OCI-LY3 (cell line): ENCODE results near the gene MIAT.

ENCODE experiments used
- H2AFZ ChIP-seq: fragments of 200-600, 300-600 bp; shearing (Covaris generic); 2 replicates; pipeline ENCODE4 v1.6.0; 2014; ENCODE audit warnings: antibody characterized with exemption, low read depth, low read length
- H3K27ac ChIP-seq: fragments of 200-600, 300-600 bp; sonication (generic); 2 replicates; pipeline ENCODE4 v1.5.1; 2014; ENCODE audit warnings: mild to moderate bottlenecking, low read length, moderate library complexity, mixed read lengths
- H3K27me3 ChIP-seq: fragments of 200-600, 300-600 bp; sonication (generic); 2 replicates; pipeline ENCODE4 v1.6.1; 2014; ENCODE audit warnings: low read depth, low read length, mixed read lengths
- H3K36me3 ChIP-seq: fragments of 200-600, 300-600 bp; sonication (generic); replicated peaks from 2 replicates; pipeline ENCODE3; 2014; ENCODE audit warnings: low read depth, low read length, mixed read lengths
- H3K4me1 ChIP-seq: fragments of 300-600, 200-600 bp; sonication (generic); 2 replicates; pipeline ENCODE4 v1.6.1; 2014; ENCODE audit warnings: low read length, mixed read lengths
- H3K4me2 ChIP-seq: fragments of 200-600, 300-600 bp; sonication (generic); 2 replicates; pipeline ENCODE4 v1.6.1; 2014; ENCODE audit warnings: low read length, mixed read lengths
- H3K4me3 ChIP-seq: fragments of 300-600, 200-600 bp; sonication (generic); 2 replicates; pipeline ENCODE4 v1.5.1; 2014; ENCODE audit warnings: antibody characterized with exemption, mild to moderate bottlenecking, low read length, moderate library complexity
- H3K79me2 ChIP-seq: fragments of 300-600, 200-600 bp; shearing (Covaris generic); 2 replicates; pipeline ENCODE4 v1.6.1; 2014; ENCODE audit warnings: mild to moderate bottlenecking, low read length, mixed read lengths
- H3K9ac ChIP-seq: fragments of 300-600, 200-600 bp; shearing (Covaris generic); 2 replicates; pipeline ENCODE4 v1.6.0; 2014; ENCODE audit warnings: mild to moderate bottlenecking, low read length, moderate library complexity
- H3K9me3 ChIP-seq: fragments of 200-600, 300-600 bp; shearing (Covaris generic); 2 replicates; pipeline ENCODE4 v1.6.1; 2014; ENCODE audit warnings: low read length, mixed read lengths; ENCODE audit not compliant: insufficient read depth
- H4K20me1 ChIP-seq: fragments of 200-600, 300-600 bp; sonication (generic); 2 replicates; pipeline ENCODE4 v1.6.1; 2016; ENCODE audit warnings: low read length, mixed read lengths; ENCODE audit not compliant: insufficient read depth
- EZH2phosphoT487 ChIP-seq: fragments of 200-600 bp; shearing (Covaris generic); IDR thresholded peaks from 2 replicates; pipeline ENCODE4 v1.6.1; 2018; ENCODE audit warnings: antibody characterized with exemption, mixed run types, low read depth
- TF ChIP-seq, protein P1 (sequence below): fragments of 200-600, 300-600 bp; sonication (generic); IDR thresholded peaks from 2 replicates; pipeline ENCODE4 v1.5.1; 2014; ENCODE audit warnings: antibody characterized with exemption, low read length, low read depth

Gene MIAT

DNA sequence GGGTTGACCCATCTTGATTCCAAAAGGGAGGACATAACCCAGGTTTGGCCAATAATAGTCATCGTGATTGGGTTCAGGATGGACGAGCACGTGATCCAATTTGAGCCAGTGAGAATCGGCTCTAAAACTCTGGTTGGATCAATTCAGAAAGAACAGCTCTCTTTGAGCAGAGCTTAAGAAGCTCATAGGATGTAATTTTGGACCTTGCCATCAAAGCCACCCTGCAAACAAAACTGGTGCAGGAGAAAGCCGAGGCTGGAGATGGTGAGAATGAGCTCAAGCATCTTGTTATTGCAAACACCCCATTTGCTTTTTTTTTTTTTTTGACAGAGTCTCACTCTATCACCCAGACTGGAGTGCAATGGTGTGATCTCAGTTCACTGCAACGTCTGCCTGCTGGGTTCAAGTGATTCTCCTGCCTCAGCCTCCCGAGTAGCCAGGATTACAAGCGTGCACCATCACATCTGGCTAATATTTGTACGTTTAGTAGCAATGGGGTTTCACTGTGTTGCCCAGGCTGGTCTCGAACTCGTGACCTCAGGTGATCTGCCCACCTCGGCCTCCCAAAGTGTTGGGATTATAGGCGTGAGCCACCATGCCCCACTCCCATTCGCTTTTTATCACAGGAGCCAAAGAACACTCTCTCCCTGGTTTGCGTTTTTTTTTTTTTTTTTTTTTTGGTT lies 13.8 kb upstream of the MIAT start:
- Histone ChIP-seq H3K4me1 (peaks cover 15% of the 10 kb centered on the region), H4K20me1 (no peaks in the 10 kb centered on the region), H3K4me3 (no peak overlapping the region), H3K4me2 (no peak overlapping the region), H3K79me2 (no peaks in the 10 kb centered on the region), H3K36me3 (no peaks in the 10 kb centered on the region), H3K27me3 (peaks cover 32% of the 10 kb centered on the region), H3K9me3 (no peaks in the 10 kb centered on the region), H2AFZ (peak overlapping the region; percentile 95; the same call in 1 of the 2 replicates), H3K9ac (no peak overlapping the region), H3K27ac (no peak overlapping the region)
- TF ChIP-seq, protein P1, sequence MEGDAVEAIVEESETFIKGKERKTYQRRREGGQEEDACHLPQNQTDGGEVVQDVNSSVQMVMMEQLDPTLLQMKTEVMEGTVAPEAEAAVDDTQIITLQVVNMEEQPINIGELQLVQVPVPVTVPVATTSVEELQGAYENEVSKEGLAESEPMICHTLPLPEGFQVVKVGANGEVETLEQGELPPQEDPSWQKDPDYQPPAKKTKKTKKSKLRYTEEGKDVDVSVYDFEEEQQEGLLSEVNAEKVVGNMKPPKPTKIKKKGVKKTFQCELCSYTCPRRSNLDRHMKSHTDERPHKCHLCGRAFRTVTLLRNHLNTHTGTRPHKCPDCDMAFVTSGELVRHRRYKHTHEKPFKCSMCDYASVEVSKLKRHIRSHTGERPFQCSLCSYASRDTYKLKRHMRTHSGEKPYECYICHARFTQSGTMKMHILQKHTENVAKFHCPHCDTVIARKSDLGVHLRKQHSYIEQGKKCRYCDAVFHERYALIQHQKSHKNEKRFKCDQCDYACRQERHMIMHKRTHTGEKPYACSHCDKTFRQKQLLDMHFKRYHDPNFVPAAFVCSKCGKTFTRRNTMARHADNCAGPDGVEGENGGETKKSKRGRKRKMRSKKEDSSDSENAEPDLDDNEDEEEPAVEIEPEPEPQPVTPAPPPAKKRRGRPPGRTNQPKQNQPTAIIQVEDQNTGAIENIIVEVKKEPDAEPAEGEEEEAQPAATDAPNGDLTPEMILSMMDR: no peak

DNA sequence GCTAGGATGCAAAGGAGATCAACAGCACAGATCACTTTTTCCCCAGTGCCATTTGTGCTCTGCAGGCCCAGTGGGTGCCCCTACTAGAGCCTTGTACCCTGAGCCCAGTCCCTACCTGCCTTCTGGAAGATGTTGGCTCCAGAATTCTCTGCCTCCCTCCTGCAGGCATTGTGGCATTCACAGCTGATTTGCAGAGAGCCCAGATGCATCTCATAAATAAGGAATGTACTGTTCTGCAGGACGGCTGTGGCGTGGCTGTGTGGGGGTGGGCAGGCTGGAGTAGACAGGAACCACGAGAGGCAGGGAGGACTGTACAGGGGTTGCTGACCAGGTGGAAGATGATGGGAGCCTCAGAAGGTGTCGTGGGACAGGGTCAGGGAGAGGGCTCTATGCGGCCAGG lies 11.2 kb upstream of the MIAT start:
- no peaks in the 10 kb centered on the region for H4K20me1 ChIP-seq
- peaks cover 39% of the 10 kb centered on the region for H3K27me3 ChIP-seq
- H3K36me3 ChIP-seq: no peaks in the 10 kb centered on the region
- no peak overlapping the region for H3K9ac ChIP-seq
- H3K4me2 ChIP-seq: no peak overlapping the region
- H3K9me3 ChIP-seq: no peaks in the 10 kb centered on the region
- H3K79me2 ChIP-seq: no peaks in the 10 kb centered on the region
- TF ChIP-seq EZH2phosphoT487: no peak
- TF ChIP-seq, protein P1: no peak
- H3K4me1 ChIP-seq: peaks cover 15% of the 10 kb centered on the region
- no peak overlapping the region for H3K27ac ChIP-seq
- H3K4me3 ChIP-seq: no peak overlapping the region
- no peak overlapping the region for H2AFZ ChIP-seq

DNA sequence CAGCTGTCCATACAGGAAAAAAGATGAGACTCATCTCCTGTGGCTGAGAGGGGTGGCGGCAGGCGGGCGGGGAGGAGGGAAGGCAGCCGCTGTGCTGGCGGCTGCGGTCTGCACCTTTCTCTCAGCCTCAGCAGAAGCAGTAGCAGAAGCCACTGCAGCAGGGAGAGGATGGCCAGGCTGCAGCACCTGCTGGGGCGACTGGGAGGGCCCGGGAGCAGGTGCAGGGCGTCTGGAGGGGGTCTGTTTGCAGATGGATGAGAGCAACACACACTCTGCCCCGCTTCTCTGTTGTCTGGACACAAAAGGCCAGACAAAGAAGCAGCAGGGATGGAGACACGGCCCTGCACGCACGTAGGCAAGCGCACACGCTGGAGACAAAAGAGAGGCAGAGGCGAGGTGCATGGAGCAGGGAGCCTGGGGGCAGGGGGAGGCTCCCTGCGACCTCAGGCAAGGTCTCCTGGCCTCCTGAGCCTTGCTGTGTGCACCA lies 9.3 kb upstream of the MIAT start:
- no peaks in the 10 kb centered on the region for H3K79me2 ChIP-seq
- no peak overlapping the region for H3K4me3 ChIP-seq
- H3K4me1 ChIP-seq: peaks cover 7% of the 10 kb centered on the region
- no peak overlapping the region for H3K4me2 ChIP-seq
- peaks cover 54% of the 10 kb centered on the region for H3K27me3 ChIP-seq
- H2AFZ ChIP-seq: no peak overlapping the region
- H3K9ac ChIP-seq: no peak overlapping the region
- no peaks in the 10 kb centered on the region for H3K36me3 ChIP-seq
- H3K9me3 ChIP-seq: no peaks in the 10 kb centered on the region
- no peaks in the 10 kb centered on the region for H4K20me1 ChIP-seq
- H3K27ac ChIP-seq: no peak overlapping the region
- TF ChIP-seq, protein P1: no peak
- TF ChIP-seq EZH2phosphoT487: no peak

DNA sequence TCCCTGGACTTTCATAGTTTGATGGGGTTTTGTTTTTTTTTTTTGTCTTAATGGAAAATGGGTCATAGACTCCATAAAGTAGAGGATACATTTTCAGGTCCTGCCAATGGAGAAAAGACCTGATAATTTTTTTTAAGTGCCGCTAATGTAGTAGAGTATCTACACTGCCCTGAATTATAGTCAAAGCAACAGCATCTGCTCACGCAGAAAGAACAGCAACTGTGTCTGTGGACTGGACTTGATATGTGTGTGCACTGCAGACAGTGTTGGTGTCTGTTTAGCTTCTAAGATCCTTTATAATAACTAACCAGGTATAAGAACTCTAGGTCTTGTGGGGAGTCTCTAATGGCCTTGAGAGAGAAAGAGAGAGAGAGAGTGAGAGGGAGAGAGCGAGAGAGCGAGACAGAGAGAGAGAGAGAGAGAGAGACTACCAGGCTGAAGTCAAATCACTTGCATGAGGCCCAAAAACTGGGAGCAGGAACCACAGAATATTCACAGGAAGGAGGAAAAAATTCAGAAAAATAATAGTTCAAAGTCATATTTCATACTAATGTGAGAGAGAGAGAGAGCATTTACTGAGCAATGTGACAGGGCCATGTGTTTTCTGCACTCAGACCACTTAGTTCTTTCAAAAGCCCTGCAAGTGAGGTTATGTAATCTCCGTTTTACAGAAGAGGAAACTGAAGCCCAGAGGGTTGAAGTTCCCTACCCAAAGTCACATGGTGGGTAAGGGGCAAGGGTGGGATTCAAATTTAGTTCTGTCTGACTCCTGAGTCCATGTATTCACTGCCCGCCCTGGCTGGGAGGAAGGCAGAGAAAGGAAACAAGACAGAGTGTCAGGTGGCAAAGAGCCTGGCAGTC lies 8.6 kb upstream of the MIAT start:
- H3K4me1 ChIP-seq: 0 out of 2 replicates have a peak, but pooled peaks cover 3% of the 10 kb centered on the region
- TF ChIP-seq, protein P1: no peak
- H3K79me2 ChIP-seq: no peaks in the 10 kb centered on the region
- H2AFZ ChIP-seq: no peak overlapping the region
- H3K9ac ChIP-seq: no peak overlapping the region
- no peak overlapping the region for H3K4me2 ChIP-seq
- H3K36me3 ChIP-seq: no peaks in the 10 kb centered on the region
- H4K20me1 ChIP-seq: no peaks in the 10 kb centered on the region
- H3K27ac ChIP-seq: no peak overlapping the region
- no peaks in the 10 kb centered on the region for H3K9me3 ChIP-seq
- H3K4me3 ChIP-seq: no peak overlapping the region
- peaks cover 61% of the 10 kb centered on the region for H3K27me3 ChIP-seq
